Right ventricle myocardium inferior (tissue), 1 donor: Measurements from ENCODE around the gene RUVBL1. TPM values are rescaled to one million over a fixed set of nuclear protein-coding genes. Genes with fewer than 3 reads are reported as not detected.

Experiments used
- ATAC-seq: fragments of 200-7000 bp; cut with Tn5 transposase; one replicate; pipeline ENCODE4 v1.9.1; 2020; ENCODE audit warnings: mild to moderate bottlenecking, moderate library complexity
- DNase-seq: peaks from one replicate; pipeline ENCODE4 v3.0.0; 2021; ENCODE audit errors: missing footprints
- intact Hi-C: fragments of 100-400 bp; cut with DNase I; formaldehyde crosslinking; loops from one replicate; pipeline ENCODE4 v1.11.0; 2022
- total RNA-seq: library from RNA; stranded (reverse); fragmentation: NEBNext Ultra II Directional; extraction: Animal tissue kit (Norgen Biotek cat#: 25700); gene quantifications from one replicate; pipeline ENCODE4 v1.2.1, GENCODE V29; 2021
- donor health status: DM: no; HTN: yes; CAD: no; lungs with severe emphysema.

Gene RUVBL1
- total RNA-seq, 1 donor from 2014 or later: 21.4 TPM

- intact Hi-C loops: no loop called here
Measured at GRCh38 chr3:128144512-128145187, 21.0 kb upstream of the RUVBL1 start.

GRCh38 chr3:128143496-128143895 lies 19.9 kb upstream of the RUVBL1 start:
- intact Hi-C loops: no loop called here
- DNase-seq (no peak), ATAC-seq (no peak)

More at GRCh38 chr3:128144512-128145187, 21.0 kb upstream of the RUVBL1 start:
- ATAC-seq (no peak), DNase-seq (no peak)

GRCh38 chr3:128133273-128133883 lies 9.8 kb upstream of the RUVBL1 start:
- DNase-seq: no peak
- peak; percentile 52 for ATAC-seq
- intact Hi-C loops: loop anchor here (1.0 kb wide), 1 partner anchor 38 kb away; no protein-coding TSS in a partner anchor

GRCh38 chr3:128131897-128132646 lies 8.5 kb upstream of the RUVBL1 start:
- no peak for ATAC-seq
- intact Hi-C loops: no loop called here
- no peak for DNase-seq

GRCh38 chr3:128128251-128128650 lies 4.6 kb upstream of the RUVBL1 start:
- intact Hi-C loops: no loop called here
- ATAC-seq (no peak), DNase-seq (no peak)

- intact Hi-C loops: no loop called here
- ATAC-seq: no peak
- DNase-seq: no peak
Measured at GRCh38 chr3:128127236-128127635, 3.6 kb upstream of the RUVBL1 start.

- intact Hi-C loops: no loop called here
- ATAC-seq (no peak), DNase-seq (peak; percentile 76)
Measured at GRCh38 chr3:128123156-128123537, 465 bp downstream of the RUVBL1 start.

- intact Hi-C loops: no loop called here
- no peak for DNase-seq
- ATAC-seq: no peak
Measured at GRCh38 chr3:128122013-128122412, 1.6 kb downstream of the RUVBL1 start.

GRCh38 chr3:128113817-128114794 lies 9.5 kb downstream of the RUVBL1 start:
- DNase-seq: no peak
- intact Hi-C loops: no loop called here
- peak; percentile 60 for ATAC-seq

- intact Hi-C loops: no loop called here
- ATAC-seq: no peak
- no peak for DNase-seq
Measured at GRCh38 chr3:128112357-128112968, 11.1 kb downstream of the RUVBL1 start.

GRCh38 chr3:128111147-128111546 lies 12.5 kb downstream of the RUVBL1 start:
- intact Hi-C loops: no loop called here
- DNase-seq (no peak), ATAC-seq (no peak)

- intact Hi-C loops: no loop called here
- ATAC-seq (peak; percentile 63), DNase-seq (no peak)
Measured at GRCh38 chr3:128107834-128108233, 15.8 kb downstream of the RUVBL1 start.

- DNase-seq (no peak), ATAC-seq (no peak)
- intact Hi-C loops: no loop called here
Measured at GRCh38 chr3:128103136-128103676, 20.4 kb downstream of the RUVBL1 start.

- intact Hi-C loops: no loop called here
- DNase-seq (no peak), ATAC-seq (peak; percentile 41)
Measured at GRCh38 chr3:128100638-128101037, 23.0 kb downstream of the RUVBL1 start.

GRCh38 chr3:128100161-128100560 lies 23.5 kb downstream of the RUVBL1 start:
- intact Hi-C loops: no loop called here
- DNase-seq (no peak), ATAC-seq (no peak)

GRCh38 chr3:128098234-128098633 lies 25.4 kb downstream of the RUVBL1 start:
- intact Hi-C loops: loop anchor here (5.0 kb wide), 1 partner anchor 399 kb away; no protein-coding TSS in a partner anchor
- ATAC-seq: no peak
- no peak for DNase-seq

- intact Hi-C loops: loop anchor here (1.0 to 5.0 kb wide), 2 partner anchors 38 to 402 kb away; no protein-coding TSS in a partner anchor
- DNase-seq (peak; percentile 85), ATAC-seq (peak; percentile 95)
Measured at GRCh38 chr3:128095222-128095703, 28.3 kb downstream of the RUVBL1 start.
